HEK293 (cell line): ENCODE data around the gene KDELR1.
A peak's percentile ranks its signal among the peaks of the same experiment; 100 is the strongest.

Experiments
- CTCF ChIA-PET: fragments of 350-600 bp; formaldehyde crosslinking; extraction: SDS; loops from one replicate; lab custom pipeline; 2021; ENCODE audit warnings: antibody characterized with exemption; lab: Yijun Ruan, JAX
- POLR2A ChIA-PET: fragments of 300-600 bp; formaldehyde crosslinking; extraction: SDS; loops from one replicate; lab custom pipeline; 2020; ENCODE audit warnings: antibody characterized with exemption, inconsistent platforms; lab: Yijun Ruan, JAX
- H3K27ac ChIP-seq: fragments of 200-500 bp; sonication (Bioruptor generic); 2 replicates; pipeline ENCODE4 v1.5.1; 2014; ENCODE audit warnings: low read depth, low read length, control low read depth, inconsistent platforms; ENCODE audit errors: extremely low read depth
- H3K36me3 ChIP-seq, 2 experiments: fragments of 200-500 bp in 1 of 2; sonication (Bioruptor generic) in 1 of 2; 1 replicate in 1 of 2; 2 replicates in 1 of 2; pipeline ENCODE4 v1.5.1; 2014 to 2017; ENCODE audit warnings: inconsistent platforms in 2 of 2, low read length in 2 of 2; ENCODE audit not compliant: control insufficient read depth in 2 of 2, insufficient read depth in 1 of 2
- H3K4me1 ChIP-seq: fragments of 200-500 bp; sonication (Bioruptor generic); 2 replicates; pipeline ENCODE4 v1.5.1; 2014; ENCODE audit warnings: mild to moderate bottlenecking, low read length, inconsistent platforms; ENCODE audit not compliant: control insufficient read depth, insufficient read depth
- H3K4me3 ChIP-seq: 2 replicates; pipeline ENCODE4 v1.5.1; 2011; ENCODE audit warnings: low read depth, mild to moderate bottlenecking, control low read depth, low read length, moderate library complexity
- H3K9me3 ChIP-seq: fragments of 200-500 bp; sonication (Bioruptor generic); 2 replicates; pipeline ENCODE4 v1.5.1; 2014; ENCODE audit warnings: low read depth, low read length, inconsistent platforms; ENCODE audit not compliant: control insufficient read depth, insufficient read depth
- FEZF1 ChIP-seq: fragments of 450-650 bp; formaldehyde crosslinking; IDR thresholded peaks from 2 replicates; pipeline ENCODE4 v1.5.1; 2016; ENCODE audit warnings: missing biosample characterization, missing genetic modification characterization
- GLIS2 ChIP-seq: fragments of 450-650 bp; formaldehyde crosslinking; IDR thresholded peaks from 2 replicates; pipeline ENCODE4 v1.5.1; 2016; ENCODE audit warnings: missing biosample characterization, missing genetic modification characterization
- KLF8 ChIP-seq: fragments of 450-650 bp; formaldehyde crosslinking; IDR thresholded peaks from 2 replicates; pipeline ENCODE4 v1.5.1; 2016; ENCODE audit warnings: missing biosample characterization, missing genetic modification characterization
- SALL2 ChIP-seq: fragments of 450-650 bp; formaldehyde crosslinking; IDR thresholded peaks from 2 replicates; pipeline ENCODE4 v1.5.0; 2017; ENCODE audit warnings: missing biosample characterization, mild to moderate bottlenecking, missing genetic modification characterization, borderline replicate concordance
- SCRT2 ChIP-seq: fragments of 450-650 bp; formaldehyde crosslinking; IDR thresholded peaks from 2 replicates; pipeline ENCODE4 v1.5.1; 2016; ENCODE audit warnings: missing biosample characterization, missing genetic modification characterization
- TRIM28 ChIP-seq: IDR thresholded peaks from 2 replicates; pipeline ENCODE4 v1.6.1; 2011; ENCODE audit warnings: low read length, control low read depth, borderline replicate concordance
- ZBTB17 ChIP-seq: fragments of 450-650 bp; formaldehyde crosslinking; IDR thresholded peaks from 2 replicates; pipeline ENCODE4 v1.5.1; 2016; ENCODE audit warnings: missing biosample characterization, missing genetic modification characterization
- ZFP3 ChIP-seq: fragments of 450-650 bp; formaldehyde crosslinking; IDR thresholded peaks from 2 replicates; pipeline ENCODE4 v1.5.1; 2016; ENCODE audit warnings: low read depth, missing biosample characterization, missing genetic modification characterization
- ZNF2 ChIP-seq: fragments of 450-650 bp; formaldehyde crosslinking; IDR thresholded peaks from 2 replicates; pipeline ENCODE4 v1.5.1; 2016; ENCODE audit warnings: missing biosample characterization, missing genetic modification characterization
- ZNF311 ChIP-seq: fragments of 450-650 bp; formaldehyde crosslinking; IDR thresholded peaks from 2 replicates; pipeline ENCODE4 v1.5.1; 2017; ENCODE audit warnings: missing biosample characterization, missing genetic modification characterization, borderline replicate concordance
- ZNF341 ChIP-seq: fragments of 450-650 bp; formaldehyde crosslinking; IDR thresholded peaks from 2 replicates; pipeline ENCODE4; 2016; ENCODE audit warnings: low read depth, missing biosample characterization, missing genetic modification characterization
- ZNF473 ChIP-seq: fragments of 450-650 bp; formaldehyde crosslinking; IDR thresholded peaks from 2 replicates; pipeline ENCODE4 v1.5.1; 2017; ENCODE audit warnings: missing biosample characterization, missing genetic modification characterization
- ZNF501 ChIP-seq: fragments of 450-650 bp; formaldehyde crosslinking; IDR thresholded peaks from 2 replicates; pipeline ENCODE4 v1.5.1; 2016; ENCODE audit warnings: missing biosample characterization, missing genetic modification characterization
- ZNF530 ChIP-seq: fragments of 450-650 bp; formaldehyde crosslinking; IDR thresholded peaks from 2 replicates; pipeline ENCODE4 v1.5.1; 2016; ENCODE audit warnings: low read depth, missing biosample characterization, missing genetic modification characterization
- ZXDB ChIP-seq: fragments of 450-650 bp; formaldehyde crosslinking; IDR thresholded peaks from 2 replicates; pipeline ENCODE4 v1.5.1; 2016; ENCODE audit warnings: missing biosample characterization, missing genetic modification characterization
- TF ChIP-seq, protein P1 (sequence below): fragments of 450-650 bp; formaldehyde crosslinking; IDR thresholded peaks from 2 replicates; pipeline ENCODE4 v1.5.1; 2016; ENCODE audit warnings: missing biosample characterization, missing genetic modification characterization
- TF ChIP-seq, protein P2 (sequence below): fragments of 450-650 bp; formaldehyde crosslinking; IDR thresholded peaks from 2 replicates; pipeline ENCODE4 v1.5.1; 2016; ENCODE audit warnings: missing biosample characterization, missing genetic modification characterization
- TF ChIP-seq, protein P3 (sequence below): fragments of 450-650 bp; formaldehyde crosslinking; IDR thresholded peaks from 2 replicates; pipeline ENCODE4 v1.5.1; 2016; ENCODE audit warnings: missing biosample characterization, missing genetic modification characterization
- TF ChIP-seq, protein P4 (sequence below): fragments of 450-650 bp; formaldehyde crosslinking; IDR thresholded peaks from 2 replicates; pipeline ENCODE4 v1.5.1; 2016; ENCODE audit warnings: missing biosample characterization, missing genetic modification characterization
- TF ChIP-seq, protein P5 (sequence below): fragments of 450-650 bp; IDR thresholded peaks from 2 replicates; pipeline ENCODE4 v1.5.1; 2018; ENCODE audit warnings: missing biosample characterization, missing genetic modification characterization
- TF ChIP-seq, protein P6 (sequence below): fragments of 450-650 bp; formaldehyde crosslinking; IDR thresholded peaks from 2 replicates; pipeline ENCODE4 v1.5.1; 2016; ENCODE audit warnings: missing biosample characterization, missing genetic modification characterization

The KDELR1 gene

DNA sequence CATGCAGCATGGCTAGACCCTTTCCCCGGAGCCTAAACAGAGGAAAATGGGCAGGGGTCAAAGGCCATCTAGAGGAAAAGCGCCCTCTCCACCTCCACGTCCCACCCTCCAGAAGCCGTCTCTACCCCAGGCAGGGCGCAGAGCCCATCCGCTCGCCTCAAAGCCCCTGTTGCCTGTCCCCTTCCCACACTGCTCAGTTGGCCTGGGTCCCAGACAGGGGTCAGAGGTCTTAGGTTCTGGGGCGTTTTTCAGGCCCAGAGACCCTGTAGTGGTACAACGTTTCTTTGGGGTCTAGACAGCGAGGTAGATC lies 27.9 kb downstream of the KDELR1 start (continued):
- TF ChIP-seq KLF8 (tag by site-specific recombination), result no peak
- peak; percentile 21; the same call in 1 of the 2 replicates for TF ChIP-seq ZNF2
- no peak for TF ChIP-seq TRIM28
- TF ChIP-seq SCRT2 (tag by site-specific recombination), result peak; percentile 74
- 0 out of 2 replicates have a peak, but pooled peaks have one; percentile 23 for TF ChIP-seq ZNF530 (tag by site-specific recombination)
- peak; percentile 84 for TF ChIP-seq ZXDB
- peak; percentile 72; the same call in 1 of the 2 replicates for TF ChIP-seq GLIS2 (tag by site-specific recombination)
- TF ChIP-seq, protein P1, sequence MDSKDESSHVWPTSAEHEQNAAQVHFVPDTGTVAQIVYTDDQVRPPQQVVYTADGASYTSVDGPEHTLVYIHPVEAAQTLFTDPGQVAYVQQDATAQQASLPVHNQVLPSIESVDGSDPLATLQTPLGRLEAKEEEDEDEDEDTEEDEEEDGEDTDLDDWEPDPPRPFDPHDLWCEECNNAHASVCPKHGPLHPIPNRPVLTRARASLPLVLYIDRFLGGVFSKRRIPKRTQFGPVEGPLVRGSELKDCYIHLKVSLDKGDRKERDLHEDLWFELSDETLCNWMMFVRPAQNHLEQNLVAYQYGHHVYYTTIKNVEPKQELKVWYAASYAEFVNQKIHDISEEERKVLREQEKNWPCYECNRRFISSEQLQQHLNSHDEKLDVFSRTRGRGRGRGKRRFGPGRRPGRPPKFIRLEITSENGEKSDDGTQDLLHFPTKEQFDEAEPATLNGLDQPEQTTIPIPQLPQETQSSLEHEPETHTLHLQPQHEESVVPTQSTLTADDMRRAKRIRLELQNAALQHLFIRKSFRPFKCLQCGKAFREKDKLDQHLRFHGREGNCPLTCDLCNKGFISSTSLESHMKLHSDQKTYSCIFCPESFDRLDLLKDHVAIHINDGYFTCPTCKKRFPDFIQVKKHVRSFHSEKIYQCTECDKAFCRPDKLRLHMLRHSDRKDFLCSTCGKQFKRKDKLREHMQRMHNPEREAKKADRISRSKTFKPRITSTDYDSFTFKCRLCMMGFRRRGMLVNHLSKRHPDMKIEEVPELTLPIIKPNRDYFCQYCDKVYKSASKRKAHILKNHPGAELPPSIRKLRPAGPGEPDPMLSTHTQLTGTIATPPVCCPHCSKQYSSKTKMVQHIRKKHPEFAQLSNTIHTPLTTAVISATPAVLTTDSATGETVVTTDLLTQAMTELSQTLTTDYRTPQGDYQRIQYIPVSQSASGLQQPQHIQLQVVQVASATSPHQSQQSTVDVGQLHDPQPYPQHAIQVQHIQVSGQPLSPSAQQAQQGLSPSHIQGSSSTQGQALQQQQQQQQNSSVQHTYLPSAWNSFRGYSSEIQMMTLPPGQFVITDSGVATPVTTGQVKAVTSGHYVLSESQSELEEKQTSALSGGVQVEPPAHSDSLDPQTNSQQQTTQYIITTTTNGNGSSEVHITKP, result 0 out of 2 replicates have a peak, but pooled peaks have one; percentile 21
- TF ChIP-seq, protein P2, sequence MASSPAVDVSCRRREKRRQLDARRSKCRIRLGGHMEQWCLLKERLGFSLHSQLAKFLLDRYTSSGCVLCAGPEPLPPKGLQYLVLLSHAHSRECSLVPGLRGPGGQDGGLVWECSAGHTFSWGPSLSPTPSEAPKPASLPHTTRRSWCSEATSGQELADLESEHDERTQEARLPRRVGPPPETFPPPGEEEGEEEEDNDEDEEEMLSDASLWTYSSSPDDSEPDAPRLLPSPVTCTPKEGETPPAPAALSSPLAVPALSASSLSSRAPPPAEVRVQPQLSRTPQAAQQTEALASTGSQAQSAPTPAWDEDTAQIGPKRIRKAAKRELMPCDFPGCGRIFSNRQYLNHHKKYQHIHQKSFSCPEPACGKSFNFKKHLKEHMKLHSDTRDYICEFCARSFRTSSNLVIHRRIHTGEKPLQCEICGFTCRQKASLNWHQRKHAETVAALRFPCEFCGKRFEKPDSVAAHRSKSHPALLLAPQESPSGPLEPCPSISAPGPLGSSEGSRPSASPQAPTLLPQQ (tag by site-specific recombination), result no peak; the same call in 1 of the 2 replicates

DNA sequence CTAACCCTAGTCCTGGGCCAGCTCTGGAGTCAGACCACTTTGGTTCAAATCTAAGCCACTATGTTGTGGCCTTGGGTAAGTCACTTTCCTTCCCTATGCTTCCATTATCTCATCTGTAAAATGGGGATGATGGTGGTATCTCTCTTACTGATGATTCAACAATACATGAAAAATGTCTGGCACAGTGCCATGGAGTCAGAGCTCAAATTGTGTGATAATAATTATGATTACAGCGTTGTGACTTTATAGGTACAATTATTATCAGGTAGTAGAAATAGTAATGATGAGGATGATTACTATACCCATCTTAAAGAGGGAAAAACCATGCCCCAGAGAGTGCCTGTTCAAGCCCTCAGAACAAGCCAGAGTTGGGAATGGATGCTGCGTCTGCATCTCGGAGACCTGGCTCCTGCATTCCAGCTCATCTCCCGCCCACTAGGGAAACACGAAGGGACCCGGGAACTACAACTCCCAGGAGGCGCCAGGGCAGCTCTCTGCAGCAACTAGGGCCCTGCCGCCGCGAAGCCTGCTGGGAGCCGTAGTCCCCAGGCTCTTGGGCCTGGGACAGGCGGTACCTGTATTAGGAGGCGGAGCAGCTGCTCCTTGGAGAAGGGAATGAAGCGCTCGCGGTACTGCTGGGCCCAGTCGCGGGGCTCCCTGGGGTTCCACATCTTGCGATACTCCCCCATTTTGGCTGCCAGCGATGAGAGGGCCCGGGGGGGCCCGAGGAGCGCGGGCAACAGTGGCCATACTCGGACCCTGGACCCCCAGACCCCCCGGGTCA lies 28.4 kb downstream of the KDELR1 start:
- ChIA-PET CTCF (interaction anchor here (0.6 to 3.3 kb wide), 12 partner anchors 11 to 248 kb away, joined by 3 to 28 read pairs (median 4); partner anchors contain the start of gene KDELR1), POLR2A (interaction anchor here (0.6 to 2.7 kb wide), 27 partner anchors 9 to 1125 kb away, joined by 3 to 54 read pairs (median 5); partner anchors contain the start of genes EMP3, GRIN2D, KDELR1 and RPL13A)
- Histone ChIP-seq H3K27ac (peak overlapping the region; percentile 89), H3K36me3 (peaks cover 3 to 7% of the 10 kb centered on the region in 2 experiments; a peak in 2 of 3 replicates), H3K9me3 (no peaks in the 10 kb centered on the region), H3K4me3 (peak overlapping the region; percentile 54), H3K4me1 (peaks cover 4% of the 10 kb centered on the region; the same call in 1 of the 2 replicates)
- no peak for TF ChIP-seq ZNF311 (tag by site-specific recombination)
- TF ChIP-seq ZBTB17, result peak; percentile 85
- TF ChIP-seq ZNF501 (tag by site-specific recombination), result no peak
- no peak for TF ChIP-seq SALL2 (tag by site-specific recombination)
- no peak for TF ChIP-seq ZNF341 (tag by site-specific recombination)
- no peak for TF ChIP-seq FEZF1
- 0 out of 2 replicates have a peak, but pooled peaks have one; percentile 41 for TF ChIP-seq ZNF2
- TF ChIP-seq, protein P3, sequence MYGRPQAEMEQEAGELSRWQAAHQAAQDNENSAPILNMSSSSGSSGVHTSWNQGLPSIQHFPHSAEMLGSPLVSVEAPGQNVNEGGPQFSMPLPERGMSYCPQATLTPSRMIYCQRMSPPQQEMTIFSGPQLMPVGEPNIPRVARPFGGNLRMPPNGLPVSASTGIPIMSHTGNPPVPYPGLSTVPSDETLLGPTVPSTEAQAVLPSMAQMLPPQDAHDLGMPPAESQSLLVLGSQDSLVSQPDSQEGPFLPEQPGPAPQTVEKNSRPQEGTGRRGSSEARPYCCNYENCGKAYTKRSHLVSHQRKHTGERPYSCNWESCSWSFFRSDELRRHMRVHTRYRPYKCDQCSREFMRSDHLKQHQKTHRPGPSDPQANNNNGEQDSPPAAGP (tag by site-specific recombination), result no peak
- no peak for TF ChIP-seq GLIS2 (tag by site-specific recombination)
- TF ChIP-seq ZNF473 (tag by site-specific recombination), result no peak
- TF ChIP-seq, protein P4, sequence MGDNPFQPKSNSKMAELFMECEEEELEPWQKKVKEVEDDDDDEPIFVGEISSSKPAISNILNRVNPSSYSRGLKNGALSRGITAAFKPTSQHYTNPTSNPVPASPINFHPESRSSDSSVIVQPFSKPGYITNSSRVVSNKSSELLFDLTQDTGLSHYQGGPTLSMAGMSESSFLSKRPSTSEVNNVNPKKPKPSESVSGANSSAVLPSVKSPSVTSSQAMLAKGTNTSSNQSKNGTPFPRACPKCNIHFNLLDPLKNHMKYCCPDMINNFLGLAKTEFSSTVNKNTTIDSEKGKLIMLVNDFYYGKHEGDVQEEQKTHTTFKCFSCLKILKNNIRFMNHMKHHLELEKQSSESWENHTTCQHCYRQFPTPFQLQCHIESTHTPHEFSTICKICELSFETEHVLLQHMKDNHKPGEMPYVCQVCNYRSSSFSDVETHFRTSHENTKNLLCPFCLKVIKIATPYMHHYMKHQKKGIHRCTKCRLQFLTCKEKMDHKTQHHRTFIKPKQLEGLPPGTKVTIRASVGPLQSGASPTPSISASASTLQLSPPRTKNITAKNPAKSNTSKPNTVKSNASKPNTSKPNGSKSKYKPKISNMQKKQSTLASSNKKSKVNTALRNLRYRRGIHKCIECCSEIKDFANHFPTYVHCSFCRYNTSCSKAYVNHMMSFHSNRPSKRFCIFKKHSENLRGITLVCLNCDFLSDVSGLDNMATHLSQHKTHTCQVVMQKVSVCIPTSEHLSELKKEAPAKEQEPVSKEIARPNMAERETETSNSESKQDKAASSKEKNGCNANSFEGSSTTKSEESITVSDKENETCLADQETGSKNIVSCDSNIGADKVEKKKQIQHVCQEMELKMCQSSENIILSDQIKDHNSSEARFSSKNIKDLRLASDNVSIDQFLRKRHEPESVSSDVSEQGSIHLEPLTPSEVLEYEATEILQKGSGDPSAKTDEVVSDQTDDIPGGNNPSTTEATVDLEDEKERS (tag by site-specific recombination), result 0 out of 2 replicates have a peak, but pooled peaks have one; percentile 12
- TF ChIP-seq, protein P5, sequence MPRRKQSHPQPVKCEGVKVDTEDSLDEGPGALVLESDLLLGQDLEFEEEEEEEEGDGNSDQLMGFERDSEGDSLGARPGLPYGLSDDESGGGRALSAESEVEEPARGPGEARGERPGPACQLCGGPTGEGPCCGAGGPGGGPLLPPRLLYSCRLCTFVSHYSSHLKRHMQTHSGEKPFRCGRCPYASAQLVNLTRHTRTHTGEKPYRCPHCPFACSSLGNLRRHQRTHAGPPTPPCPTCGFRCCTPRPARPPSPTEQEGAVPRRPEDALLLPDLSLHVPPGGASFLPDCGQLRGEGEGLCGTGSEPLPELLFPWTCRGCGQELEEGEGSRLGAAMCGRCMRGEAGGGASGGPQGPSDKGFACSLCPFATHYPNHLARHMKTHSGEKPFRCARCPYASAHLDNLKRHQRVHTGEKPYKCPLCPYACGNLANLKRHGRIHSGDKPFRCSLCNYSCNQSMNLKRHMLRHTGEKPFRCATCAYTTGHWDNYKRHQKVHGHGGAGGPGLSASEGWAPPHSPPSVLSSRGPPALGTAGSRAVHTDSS (tag by site-specific recombination), result 0 out of 2 replicates have a peak, but pooled peaks have one; percentile 17
- no peak for TF ChIP-seq ZFP3
- TF ChIP-seq, protein P6, sequence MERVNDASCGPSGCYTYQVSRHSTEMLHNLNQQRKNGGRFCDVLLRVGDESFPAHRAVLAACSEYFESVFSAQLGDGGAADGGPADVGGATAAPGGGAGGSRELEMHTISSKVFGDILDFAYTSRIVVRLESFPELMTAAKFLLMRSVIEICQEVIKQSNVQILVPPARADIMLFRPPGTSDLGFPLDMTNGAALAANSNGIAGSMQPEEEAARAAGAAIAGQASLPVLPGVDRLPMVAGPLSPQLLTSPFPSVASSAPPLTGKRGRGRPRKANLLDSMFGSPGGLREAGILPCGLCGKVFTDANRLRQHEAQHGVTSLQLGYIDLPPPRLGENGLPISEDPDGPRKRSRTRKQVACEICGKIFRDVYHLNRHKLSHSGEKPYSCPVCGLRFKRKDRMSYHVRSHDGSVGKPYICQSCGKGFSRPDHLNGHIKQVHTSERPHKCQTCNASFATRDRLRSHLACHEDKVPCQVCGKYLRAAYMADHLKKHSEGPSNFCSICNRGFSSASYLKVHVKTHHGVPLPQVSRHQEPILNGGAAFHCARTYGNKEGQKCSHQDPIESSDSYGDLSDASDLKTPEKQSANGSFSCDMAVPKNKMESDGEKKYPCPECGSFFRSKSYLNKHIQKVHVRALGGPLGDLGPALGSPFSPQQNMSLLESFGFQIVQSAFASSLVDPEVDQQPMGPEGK (tag by site-specific recombination), result no peak; the same call in 1 of the 2 replicates
